GM13977 (cell line): Measurements from ENCODE around the gene ST6GAL1.

ENCODE experiments used
- DNase-seq: peaks from one replicate; pipeline ENCODE4 v3.0.0; 2012; ENCODE audit warnings: low spot score
- CTCF ChIP-seq: IDR thresholded peaks from 2 replicates; pipeline ENCODE4 v1.5.1; 2012; ENCODE audit warnings: mild to moderate bottlenecking, control low read depth; ENCODE audit not compliant: insufficient read depth; ENCODE audit errors: extremely low read depth, missing control alignments
- in situ Hi-C: fragments of 300-500 bp; cut with MboI; formaldehyde crosslinking; loops from one replicate; pipeline ENCODE4 v1.12.0; 2022; ENCODE audit warnings: low sequenced_read_pairs, low pct_unique_long_range_greater_than_20kb, mixed read lengths, inconsistent platforms; ENCODE audit not compliant: unreplicated experiment

The ST6GAL1 gene

GRCh38 chr3:187040516-187041361 is 110.4 kb downstream of the ST6GAL1 start:
- no peak for DNase-seq
- in situ Hi-C loops, result no loop called here
- TF ChIP-seq CTCF, result no peak

- DNase-seq, result no peak
- in situ Hi-C loops, result no loop called here
- TF ChIP-seq CTCF, result no peak
These were observed 111.3 kb downstream of the ST6GAL1 start for GRCh38 chr3:187041362-187042307.

- DNase-seq, result no peak
- in situ Hi-C loops, result no loop called here
- no peak for TF ChIP-seq CTCF
These were observed 112.0 kb downstream of the ST6GAL1 start for GRCh38 chr3:187042346-187042745.

GRCh38 chr3:187042874-187043458 is 112.6 kb downstream of the ST6GAL1 start:
- TF ChIP-seq CTCF, result no peak
- in situ Hi-C loops, result no loop called here
- DNase-seq, result no peak

- peak; percentile 48 for DNase-seq
- in situ Hi-C loops, result no loop called here
- TF ChIP-seq CTCF, result no peak
These were observed 113.9 kb downstream of the ST6GAL1 start for GRCh38 chr3:187044206-187044605.

GRCh38 chr3:187044867-187045552 is 114.7 kb downstream of the ST6GAL1 start:
- TF ChIP-seq CTCF, result no peak
- no peak for DNase-seq
- in situ Hi-C loops, result no loop called here
